PC-9 (cell line): ENCODE measurements around the gene ETV6.

ENCODE experiments used
- EZH2 ChIP-seq: fragments of 200-600 bp; sonication (generic); IDR thresholded peaks from 2 replicates; pipeline ENCODE4 v1.8.0; 2017; ENCODE audit warnings: antibody characterized with exemption, low read depth
- TF ChIP-seq, protein P1 (sequence below): fragments of 200-600 bp; sonication (generic); conservative IDR thresholded peaks from 2 replicates; pipeline ENCODE4 v1.6.1; 2017; ENCODE audit warnings: mixed run types, antibody characterized with exemption, mild to moderate bottlenecking, moderate library complexity

DNA sequence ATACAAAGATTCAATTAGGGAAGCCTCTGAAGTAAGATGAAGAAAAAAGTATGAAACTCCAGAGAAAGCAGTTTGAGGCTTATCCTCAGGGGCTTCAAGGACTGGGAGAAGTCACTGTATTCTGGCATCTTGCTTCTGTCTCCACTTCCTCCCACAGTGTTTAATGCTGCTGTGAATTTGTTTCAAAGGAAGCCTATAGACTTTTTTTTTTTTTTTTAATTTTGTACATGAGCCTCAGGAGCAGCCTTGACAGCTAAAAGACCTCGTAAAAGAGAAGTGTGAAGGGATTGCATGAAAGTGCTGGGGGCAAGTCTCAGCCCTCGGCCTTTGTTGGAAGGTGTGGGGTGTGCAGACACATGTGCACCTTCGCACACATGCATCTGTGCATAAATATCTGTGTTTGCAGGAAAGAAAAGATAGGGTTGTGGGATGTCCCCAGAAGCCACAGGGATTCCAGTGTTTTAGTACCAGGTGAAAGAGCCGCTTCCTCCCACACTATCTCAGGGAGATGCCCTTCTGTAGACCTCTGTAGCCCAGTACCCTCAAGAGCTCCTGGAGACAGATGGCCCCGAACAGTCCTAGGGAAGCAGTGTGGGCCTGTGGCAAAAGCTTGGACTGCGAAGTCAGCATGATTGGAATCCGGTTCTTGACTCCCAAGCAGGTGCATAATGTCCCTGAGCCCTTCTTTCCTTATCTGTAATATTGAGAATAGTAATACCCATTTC is 227.8 kb downstream of the ETV6 start:
- TF ChIP-seq, protein P1, sequence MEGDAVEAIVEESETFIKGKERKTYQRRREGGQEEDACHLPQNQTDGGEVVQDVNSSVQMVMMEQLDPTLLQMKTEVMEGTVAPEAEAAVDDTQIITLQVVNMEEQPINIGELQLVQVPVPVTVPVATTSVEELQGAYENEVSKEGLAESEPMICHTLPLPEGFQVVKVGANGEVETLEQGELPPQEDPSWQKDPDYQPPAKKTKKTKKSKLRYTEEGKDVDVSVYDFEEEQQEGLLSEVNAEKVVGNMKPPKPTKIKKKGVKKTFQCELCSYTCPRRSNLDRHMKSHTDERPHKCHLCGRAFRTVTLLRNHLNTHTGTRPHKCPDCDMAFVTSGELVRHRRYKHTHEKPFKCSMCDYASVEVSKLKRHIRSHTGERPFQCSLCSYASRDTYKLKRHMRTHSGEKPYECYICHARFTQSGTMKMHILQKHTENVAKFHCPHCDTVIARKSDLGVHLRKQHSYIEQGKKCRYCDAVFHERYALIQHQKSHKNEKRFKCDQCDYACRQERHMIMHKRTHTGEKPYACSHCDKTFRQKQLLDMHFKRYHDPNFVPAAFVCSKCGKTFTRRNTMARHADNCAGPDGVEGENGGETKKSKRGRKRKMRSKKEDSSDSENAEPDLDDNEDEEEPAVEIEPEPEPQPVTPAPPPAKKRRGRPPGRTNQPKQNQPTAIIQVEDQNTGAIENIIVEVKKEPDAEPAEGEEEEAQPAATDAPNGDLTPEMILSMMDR = no peak
- TF ChIP-seq EZH2 = no peak
